K562 (cell line): ENCODE measurements around the gene TRABD. TPM values are rescaled to one million over a fixed set of nuclear protein-coding genes. Genes with fewer than 3 reads are reported as not detected.

Experiments used
- CSDE1 ChIP-seq, 2 experiments: fragments of 450-650 bp; IDR thresholded peaks; 2 replicates each; pipeline ENCODE4 v1.6.1; 2016; ENCODE audit warnings: mild to moderate bottlenecking in 1 of 2
- DIDO1 ChIP-seq: fragments of 450-650 bp; IDR thresholded peaks from 2 replicates; pipeline ENCODE4 v1.6.1; 2016; ENCODE audit warnings: low read depth, missing biosample characterization, missing genetic modification characterization
- HDGF ChIP-seq: fragments of 450-650 bp; IDR thresholded peaks from 2 replicates; pipeline ENCODE4 v1.6.1; 2016
- HOXB6 ChIP-seq: fragments of 250-450 bp; sonication (Bioruptor Pico); IDR thresholded peaks from 2 replicates; pipeline ENCODE4 v1.5.1; 2022; ENCODE audit warnings: mild to moderate bottlenecking, borderline replicate concordance
- ILF3 ChIP-seq: fragments of 450-650 bp; IDR thresholded peaks from 2 replicates; pipeline ENCODE4 v1.6.1; 2018; ENCODE audit warnings: antibody characterized with exemption, mild to moderate bottlenecking, moderate library complexity, borderline replicate concordance
- MAFG ChIP-seq: fragments of 450-650 bp; conservative IDR thresholded peaks from 2 replicates; pipeline ENCODE4 v1.6.1; 2016; ENCODE audit warnings: missing genetic modification characterization, missing compliant biosample characterization
- POU5F1 ChIP-seq: fragments of 150-350 bp; IDR thresholded peaks from 2 replicates; pipeline ENCODE4 v1.6.1; 2014; ENCODE audit warnings: borderline replicate concordance, low read length, low read depth, mild to moderate bottlenecking; ENCODE audit not compliant: partially characterized antibody
- RFX5 ChIP-seq: IDR thresholded peaks from 2 replicates; pipeline ENCODE4 v1.6.1; 2011; ENCODE audit warnings: low read depth, mild to moderate bottlenecking, improper control_type of control experiment, low read length
- SETDB1 ChIP-seq: IDR thresholded peaks from one replicate; pipeline ENCODE4 v1.6.1; 2012; ENCODE audit warnings: low read length, control low read depth, inconsistent platforms
- SMARCA5 ChIP-seq: fragments of 450-650 bp; IDR thresholded peaks from 2 replicates; pipeline ENCODE4 v1.6.1; 2016
- ZBTB40 ChIP-seq, 2 experiments: fragments of 450-650 bp in 1 of 2; sonication (generic) in 1 of 2; formaldehyde crosslinking in 1 of 2; IDR thresholded peaks; 2 replicates each; pipeline versions ENCODE4 v1.7.1 to v1.9.0; 2016 to 2022; ENCODE audit warnings: inconsistent platforms in 1 of 2, mild to moderate bottlenecking in 1 of 2, missing genetic modification reagents in 1 of 2
- ZBTB7A ChIP-seq: IDR thresholded peaks from 2 replicates; pipeline ENCODE4 v1.6.1; 2011; ENCODE audit warnings: low read depth, mild to moderate bottlenecking, low read length, moderate library complexity, borderline replicate concordance; ENCODE audit not compliant: control insufficient read depth
- ZNF217 ChIP-seq: sonication (generic); formaldehyde crosslinking; IDR thresholded peaks from 2 replicates; pipeline ENCODE4 v1.8.0; 2022; ENCODE audit warnings: mild to moderate bottlenecking, missing genetic modification reagents
- ZNF280B ChIP-seq: fragments of 250-450 bp; sonication (Bioruptor Pico); IDR thresholded peaks from 2 replicates; pipeline ENCODE4 v1.5.1; 2021; ENCODE audit warnings: mild to moderate bottlenecking
- ZNF398 ChIP-seq: fragments of 250-450 bp; sonication (Bioruptor Pico); IDR thresholded peaks from 2 replicates; pipeline ENCODE4 v1.8.0; 2021; ENCODE audit warnings: moderate library complexity, mild to moderate bottlenecking, inconsistent platforms
- polyA plus RNA-seq, 8 experiments: library from polyadenylated mRNA; depleted of rRNA in 4 of 8; stranded (reverse) in 5 of 8; unstranded in 3 of 8; fragments of >200 nt; fragmentation: Nextera tagmentation in 2 of 8; fragmentation: Illumina TruSeq in 1 of 8; extraction: Ambion mirVana in 2 of 8; extraction: Trizol in 1 of 8; gene quantifications; 2 replicates each; pipeline versions ENCODE4 v1.2.1 to v1.2.3, GENCODE V29; 2011 to 2014; ENCODE audit warnings: inconsistent platforms in 1 of 8, missing spikeins in 1 of 8
- total RNA-seq, 7 experiments: library from RNA; depleted of rRNA in 6 of 7; stranded (reverse); fragments of >200 nt in 6 of 7; fragmentation: Illumina TruSeq in 2 of 7; extraction: Trizol in 2 of 7; gene quantifications; 2 replicates each; pipeline versions ENCODE4 v1.2.1 to v1.2.3, GENCODE V29; 2011 to 2021; ENCODE audit warnings: low replicate concordance in 1 of 7

The TRABD gene
- total and polyA plus RNA-seq, 9 of the 15 experiments (the other 6 are each of a cell fraction or from before 2014, with no cell fraction given) = 0.08 to 62.9 (median 14.0) TPM

GRCh38 chr22:50167689-50168489, 17.8 kb upstream of the TRABD start (continued):
- TF ChIP-seq ZNF398 (CRISPR knock-in tag) = no peak
- TF ChIP-seq POU5F1 = no peak
- 0 out of 2 replicates have a peak, but pooled peaks have one; percentile 13 for TF ChIP-seq MAFG (tag)
- TF ChIP-seq ZBTB7A = peak; percentile 29; the same call in 1 of the 2 replicates
- no peak for TF ChIP-seq HOXB6 (CRISPR knock-in tag)
- TF ChIP-seq ILF3 = no peak
- TF ChIP-seq HDGF = no peak
- TF ChIP-seq CSDE1 (IDR thresholded peaks at IDR 0.05) = no peak
- no peak for TF ChIP-seq SETDB1
- no peak for TF ChIP-seq DIDO1
- TF ChIP-seq RFX5 = no peak
- TF ChIP-seq SMARCA5 = no peak
- no peak for TF ChIP-seq ZNF217 (CRISPR knock-in tag)
- TF ChIP-seq ZBTB40 (IDR thresholded peaks at IDR 0.05) = no peak
- no peak for TF ChIP-seq ZBTB40 (CRISPR knock-in tag; IDR thresholded peaks at IDR 0.05)
- no peak for TF ChIP-seq ZNF280B
